22Rv1 (cell line): ENCODE results near the gene RNLS.

Source experiments
- CTCF ChIP-seq: fragments of 450-650 bp; IDR thresholded peaks from 2 replicates; pipeline ENCODE4 v1.5.1; 2017; ENCODE audit warnings: mild to moderate bottlenecking
- ZFX ChIP-seq: fragments of 450-650 bp; IDR thresholded peaks from 2 replicates; pipeline ENCODE4 v1.6.1; 2017; ENCODE audit warnings: antibody characterized with exemption, borderline replicate concordance

- TF ChIP-seq CTCF, result no peak
- no peak for TF ChIP-seq ZFX
Measured at GRCh38 chr10:88236121-88236743, 346.9 kb downstream of the RNLS start.
